ENCODE data around the gene MYG1. TPM values are rescaled to one million over a fixed set of nuclear protein-coding genes. Genes with fewer than 3 reads are reported as not detected.
"Not testable (repeated sequence)": the region's sequence is repeated elsewhere in the genome, so short reads cannot be mapped to it uniquely, and the experiment has no call there.

MYG1 gene
- polyA plus RNA-seq, 5 donors = 39.1 to 56.6 (median 42.6) TPM

DNA sequence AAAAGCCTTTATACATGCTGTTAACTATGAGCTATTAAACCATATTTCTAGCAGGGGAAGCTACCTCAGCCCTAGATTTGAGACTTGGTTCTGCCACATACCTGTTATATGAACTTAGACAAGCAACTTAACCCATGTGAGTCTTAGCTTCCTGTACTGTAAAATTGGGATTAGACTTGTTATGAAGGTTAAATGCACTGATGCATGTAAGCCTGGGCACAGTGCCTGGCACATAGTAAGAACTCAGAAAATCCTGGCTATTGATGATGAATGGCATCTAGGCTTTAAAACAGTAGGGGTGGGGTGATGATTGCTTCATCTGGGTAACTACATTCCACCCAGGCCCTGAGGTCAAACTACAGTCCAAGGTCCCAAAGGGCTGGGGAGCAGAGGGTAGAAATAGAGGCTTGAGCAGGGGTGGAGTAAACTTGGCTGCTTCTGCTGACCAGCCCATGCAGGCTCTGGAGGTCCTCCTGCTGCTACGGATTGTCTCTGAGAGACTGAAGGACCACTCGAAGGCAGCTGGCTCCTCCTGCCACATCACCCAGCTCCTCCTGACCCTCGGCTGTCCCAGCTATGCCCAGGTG is 20.1 kb upstream of the MYG1 start:
- no peak for DNase-seq

DNA sequence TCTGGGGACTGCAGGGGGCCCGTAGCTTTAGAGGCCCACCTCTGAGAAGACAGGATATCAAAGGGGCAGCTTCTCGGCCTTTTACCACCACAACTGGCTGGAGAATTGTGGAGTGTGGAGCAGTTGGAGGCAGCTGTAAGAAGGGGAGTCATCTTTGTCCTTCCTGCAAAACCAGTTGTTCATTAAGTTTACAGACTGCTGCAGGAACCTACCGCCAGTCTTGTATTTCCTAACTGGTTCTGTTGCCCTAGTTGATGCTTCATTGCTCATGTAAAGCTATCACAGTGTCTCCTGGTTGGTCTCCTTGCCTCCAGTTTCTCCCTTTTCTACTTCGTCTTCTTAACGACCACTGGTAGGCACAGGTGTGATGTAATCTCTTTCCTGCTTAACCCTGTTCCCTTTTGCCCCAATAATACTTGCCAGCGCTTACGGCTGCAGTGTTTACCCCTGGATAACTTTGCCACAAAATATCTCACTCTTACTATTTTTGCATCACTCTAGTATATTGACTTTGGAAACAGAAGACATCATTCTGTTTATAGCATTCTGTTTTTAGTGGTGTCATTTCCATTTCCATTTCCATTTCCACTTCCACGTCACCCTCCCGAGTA is 19.5 kb upstream of the MYG1 start:
- no peak for DNase-seq

DNA sequence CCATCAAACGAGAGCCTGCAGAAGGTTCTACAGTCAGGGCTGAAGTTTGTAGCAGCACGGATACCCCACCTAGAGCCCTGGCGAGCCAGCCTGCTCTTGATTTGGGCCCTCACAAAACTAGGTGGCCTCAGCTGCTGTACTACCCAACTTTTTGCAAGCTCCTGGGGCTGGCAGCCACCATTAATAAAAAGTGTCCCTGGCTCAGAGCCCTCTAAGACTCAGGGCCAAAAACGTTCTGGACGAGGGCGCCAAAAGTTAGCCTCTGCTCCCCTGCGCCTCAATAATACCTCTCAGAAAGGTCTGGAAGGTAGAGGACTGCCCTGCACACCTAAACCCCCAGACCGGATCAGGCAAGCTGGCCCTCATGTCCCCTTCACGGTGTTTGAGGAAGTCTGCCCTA is 13.0 kb upstream of the MYG1 start:
- DNase-seq = no peak

DNA sequence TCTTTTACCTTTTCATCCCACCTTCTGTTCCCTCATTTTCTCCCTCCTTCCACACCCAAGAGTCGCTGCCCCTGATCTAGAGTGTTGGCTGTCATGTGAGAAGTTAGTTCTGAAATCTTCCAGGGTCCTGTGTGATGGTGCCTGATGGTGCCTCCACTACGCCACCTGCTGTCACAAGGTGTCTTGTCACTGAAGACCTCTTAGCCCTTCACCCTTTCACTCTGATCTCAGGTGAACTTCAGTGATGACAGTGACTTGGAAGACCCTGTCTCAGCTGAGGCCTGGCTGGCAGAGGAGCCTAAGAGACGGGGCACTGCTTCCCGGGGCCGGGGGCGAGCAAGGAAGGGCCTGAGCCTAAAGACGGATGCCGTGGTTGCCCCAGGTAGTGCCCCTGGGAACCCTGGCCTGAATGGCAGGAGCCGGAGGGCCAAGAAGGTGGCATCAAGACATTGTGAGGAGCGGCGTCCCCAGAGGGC is 11.7 kb upstream of the MYG1 start:
- DNase-seq = peak in 1 of 2 donors; percentile 45

DNA sequence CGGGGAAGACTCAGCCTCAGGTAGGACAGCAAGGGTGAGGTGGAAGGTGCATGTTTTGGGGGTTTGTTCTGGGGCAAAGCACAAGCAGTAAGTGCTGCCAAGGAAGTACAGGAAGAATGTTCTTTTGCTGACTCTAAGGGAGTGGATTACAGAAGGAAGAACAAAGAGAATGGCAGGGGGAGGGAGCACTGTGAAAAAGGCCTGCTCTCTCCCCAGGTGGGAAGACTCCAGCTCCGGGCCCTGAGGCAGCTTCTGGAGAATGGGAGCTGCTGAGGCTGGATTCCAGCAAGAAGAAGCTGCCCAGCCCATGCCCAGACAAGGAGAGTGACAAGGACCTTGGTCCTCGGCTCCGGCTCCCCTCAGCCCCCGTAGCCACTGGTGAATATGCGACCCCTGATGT is 11.2 kb upstream of the MYG1 start:
- no peak for DNase-seq

DNA sequence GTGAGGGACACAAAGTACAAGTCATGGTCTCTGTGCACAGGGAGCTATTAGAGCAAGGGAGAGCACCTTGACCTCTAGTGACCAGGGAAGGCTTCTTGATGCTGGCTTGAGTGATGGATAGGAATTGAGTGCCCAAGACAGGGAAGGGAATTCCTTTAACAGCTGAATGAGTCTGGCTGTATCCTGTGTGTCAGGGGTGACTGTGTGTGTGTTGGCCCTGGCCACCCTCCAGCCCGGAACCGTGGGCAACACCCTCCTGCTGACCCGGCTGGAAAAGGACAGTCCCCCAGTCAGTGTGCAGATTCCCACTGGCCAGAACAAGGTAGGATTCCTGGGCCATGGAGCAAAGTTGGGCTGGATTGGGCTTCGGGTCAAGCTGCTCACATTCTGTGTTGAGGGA is 9.6 kb upstream of the MYG1 start:
- no peak for DNase-seq

DNA sequence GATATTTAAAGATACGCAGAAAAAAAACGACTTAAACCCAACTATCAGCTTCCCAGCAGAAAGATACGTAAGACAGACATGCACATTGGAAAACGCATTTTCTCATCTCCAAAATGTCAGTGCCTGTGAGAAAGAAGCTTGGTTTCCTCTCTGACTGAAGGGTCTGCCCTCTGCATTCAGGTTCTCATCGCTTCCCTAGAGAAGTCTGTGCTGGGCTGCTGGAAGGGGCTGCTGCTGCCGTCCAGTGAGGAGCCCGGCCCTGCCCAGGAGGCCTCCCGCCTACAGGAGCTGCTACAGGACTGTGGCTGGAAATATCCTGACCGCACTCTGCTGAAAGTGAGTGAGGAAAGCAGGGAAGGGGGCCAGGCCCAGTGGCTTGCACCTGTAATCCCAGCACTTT is 8.8 kb upstream of the MYG1 start:
- DNase-seq = no peak

DNA sequence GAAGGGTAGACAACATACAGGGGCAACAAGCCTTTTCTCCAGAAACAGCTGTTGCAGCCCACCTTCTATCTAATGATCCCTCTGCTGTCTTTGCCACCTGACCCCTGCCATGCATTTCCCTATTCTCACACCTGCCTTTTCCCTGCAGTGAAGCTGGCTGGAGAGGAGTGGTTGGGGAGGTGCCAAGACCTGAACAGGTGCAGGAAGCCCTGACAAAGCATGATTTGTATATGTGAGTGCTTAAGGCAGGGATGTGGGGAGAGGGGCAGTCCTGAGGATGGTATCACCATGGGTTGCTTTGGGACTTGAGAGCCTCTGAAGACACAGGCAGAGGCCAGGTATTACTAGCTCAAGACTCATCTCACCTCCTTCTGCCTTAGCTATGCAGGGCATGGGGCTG is 7.1 kb upstream of the MYG1 start:
- no peak for DNase-seq

DNA sequence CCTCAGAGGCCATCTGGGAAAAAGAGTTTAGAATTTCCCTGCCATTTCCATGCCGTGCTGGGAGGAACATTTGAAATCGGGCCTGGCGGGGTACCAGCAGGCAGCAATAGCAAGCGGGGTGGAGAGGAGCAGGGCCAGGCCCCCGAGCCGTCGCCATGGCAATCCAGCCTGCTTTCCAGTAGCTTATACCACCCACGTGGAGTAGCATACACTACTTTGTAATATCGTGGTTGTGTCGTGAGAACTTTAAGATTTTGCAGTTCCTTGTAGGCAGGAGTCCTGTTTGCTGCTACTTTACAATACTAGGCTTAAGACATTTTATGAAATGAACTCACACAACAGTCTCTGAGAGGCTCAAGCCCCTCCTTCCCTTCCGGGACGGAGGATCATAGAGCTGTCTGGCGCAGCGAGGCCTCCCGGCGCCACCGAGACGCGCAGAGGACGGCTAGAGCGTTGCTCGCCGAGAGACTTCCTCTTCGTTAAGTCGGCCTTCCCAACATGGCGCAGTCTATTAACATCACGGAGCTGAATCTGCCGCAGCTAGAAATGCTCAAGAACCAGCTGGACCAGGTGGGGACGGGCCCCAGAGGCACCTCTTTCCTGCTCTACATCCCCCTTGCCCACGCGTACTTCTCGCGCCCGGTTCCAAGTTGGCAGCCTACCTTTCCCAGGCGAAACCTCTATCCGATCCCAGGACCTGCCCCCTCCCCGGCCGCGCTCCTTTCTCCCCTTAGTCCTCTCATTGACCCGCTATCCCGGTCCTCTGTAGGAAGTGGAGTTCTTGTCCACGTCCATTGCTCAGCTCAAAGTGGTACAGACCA is 4.2 kb upstream of the MYG1 start, which contains the start of gene PFDN5:
Gene PFDN5, plus strand, starts transcription at position 473 of the 821 bp plus-strand sequence. Its CDS starts 26 bp downstream, at position 499.
- peak; percentile 91 for DNase-seq

DNA sequence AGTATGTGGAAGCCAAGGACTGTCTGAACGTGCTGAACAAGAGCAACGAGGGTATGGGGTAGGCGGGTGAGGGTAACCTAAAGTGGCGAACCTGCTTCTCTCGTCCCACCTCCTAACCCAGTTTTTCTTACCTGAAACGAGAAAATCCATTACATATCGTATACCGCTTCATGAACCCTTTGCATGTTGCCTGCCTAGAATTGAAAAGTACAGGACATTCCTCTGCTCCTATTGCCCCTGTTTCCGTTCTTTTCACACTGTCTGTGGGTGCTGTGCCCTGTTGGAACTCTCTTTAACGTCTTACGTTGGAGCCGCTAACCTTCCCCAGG is 3.6 kb upstream of the MYG1 start:
- DNase-seq = no peak

DNA sequence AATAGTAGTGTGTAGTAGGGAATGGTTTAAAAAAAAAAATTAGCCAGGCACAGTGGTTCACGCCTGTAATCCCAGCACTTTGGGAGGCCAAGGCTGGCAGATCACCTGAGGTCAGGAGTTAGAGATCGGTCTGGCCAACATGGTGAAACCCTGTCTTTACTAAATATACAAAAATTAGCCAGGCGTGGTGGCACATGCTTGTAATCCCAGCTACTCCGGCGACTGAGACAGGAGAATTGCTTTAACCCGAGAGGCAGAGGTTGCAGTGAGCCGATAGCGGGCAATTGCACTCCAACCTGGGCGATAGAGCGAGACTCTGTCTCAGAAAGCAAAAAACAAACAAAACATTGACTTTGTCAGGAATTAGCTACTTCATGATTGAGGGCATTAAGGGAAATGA is 2.4 kb upstream of the MYG1 start:
- DNase-seq = not testable (repeated sequence)

DNA sequence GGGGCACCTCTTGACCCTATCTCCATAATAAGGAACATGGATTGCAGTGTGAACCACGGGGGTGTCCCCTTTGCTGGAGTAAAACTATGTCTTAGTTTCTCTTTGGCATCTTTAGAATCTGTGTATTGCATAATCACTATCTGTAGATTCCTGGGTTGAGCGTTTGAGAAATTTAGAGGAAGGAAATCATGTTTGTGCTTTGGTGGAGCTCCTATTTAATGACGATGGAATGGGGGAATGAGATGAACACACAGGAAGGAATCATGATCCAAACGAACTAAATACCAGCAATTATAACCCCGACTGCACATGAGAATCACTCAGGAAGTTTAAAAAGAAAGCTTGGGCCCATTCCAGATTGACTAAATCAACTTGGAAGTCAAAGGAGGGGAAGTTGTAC is 1.3 kb upstream of the MYG1 start:
- DNase-seq = no peak

DNA sequence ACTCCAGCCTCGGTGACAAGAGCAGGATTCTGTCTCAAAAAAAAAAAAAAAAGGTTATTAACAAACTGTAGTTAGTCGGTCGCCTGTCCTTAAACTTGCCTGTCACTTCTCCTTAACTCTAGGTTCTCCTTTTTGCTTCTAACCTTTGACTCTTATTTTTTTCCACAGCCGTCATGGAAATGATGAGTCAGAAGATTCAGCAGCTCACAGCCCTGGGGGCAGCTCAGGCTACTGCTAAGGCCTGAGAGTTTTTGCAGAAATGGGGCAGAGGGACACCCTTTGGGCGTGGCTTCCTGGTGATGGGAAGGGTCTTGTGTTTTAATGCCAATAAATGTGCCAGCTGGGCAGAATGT is 418 bp upstream of the MYG1 start:
- no peak for DNase-seq

DNA sequence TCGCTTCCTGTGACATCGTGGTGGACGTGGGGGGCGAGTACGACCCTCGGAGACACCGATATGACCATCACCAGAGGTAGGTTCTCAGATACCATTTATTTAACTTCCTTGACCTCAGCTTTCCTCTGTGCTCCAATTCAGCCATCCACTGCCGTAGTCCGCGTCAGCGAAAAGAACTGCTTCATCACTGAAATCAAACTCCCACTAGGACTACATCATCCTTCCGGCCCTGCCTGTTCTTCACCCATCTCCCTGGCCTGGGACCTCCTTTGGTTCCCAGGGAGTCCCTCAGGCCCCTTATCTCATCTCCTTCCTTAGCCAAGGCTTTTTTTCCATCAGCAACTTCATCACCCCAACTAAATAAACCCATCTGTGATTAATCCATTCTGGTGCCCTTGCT is 692 bp downstream of the MYG1 start:
- DNase-seq = no peak

DNA sequence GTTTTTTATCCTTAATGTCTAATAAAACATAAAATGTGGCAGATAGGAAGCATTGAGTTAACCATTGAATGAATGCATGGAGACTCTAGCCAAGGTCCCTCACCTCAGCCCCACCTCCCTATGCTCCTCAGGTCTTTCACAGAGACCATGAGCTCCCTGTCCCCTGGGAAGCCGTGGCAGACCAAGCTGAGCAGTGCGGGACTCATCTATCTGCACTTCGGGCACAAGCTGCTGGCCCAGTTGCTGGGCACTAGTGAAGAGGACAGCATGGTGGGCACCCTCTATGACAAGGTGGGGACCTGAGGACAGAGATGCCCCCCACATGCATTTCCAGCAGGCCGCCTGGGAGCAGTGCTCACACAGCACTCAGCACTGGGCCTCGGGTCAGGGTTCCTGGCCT is 3.4 kb downstream of the MYG1 start:
- no peak for DNase-seq

DNA sequence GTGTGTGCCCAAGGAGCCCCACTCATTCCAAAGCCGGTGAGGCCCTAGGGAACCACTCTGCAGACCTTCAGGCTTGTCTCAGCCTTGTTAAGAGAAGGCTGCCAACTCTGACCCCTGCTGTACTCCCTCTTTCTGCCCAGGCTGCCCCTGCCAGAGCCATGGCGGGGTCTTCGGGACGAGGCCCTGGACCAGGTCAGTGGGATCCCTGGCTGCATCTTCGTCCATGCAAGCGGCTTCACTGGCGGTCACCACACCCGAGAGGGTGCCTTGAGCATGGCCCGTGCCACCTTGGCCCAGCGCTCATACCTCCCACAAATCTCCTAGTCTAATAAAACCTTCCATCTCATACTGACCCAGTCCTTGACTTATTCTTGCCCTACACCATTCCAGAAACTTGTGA is 7.3 kb downstream of the MYG1 start:
- no peak for DNase-seq

DNA sequence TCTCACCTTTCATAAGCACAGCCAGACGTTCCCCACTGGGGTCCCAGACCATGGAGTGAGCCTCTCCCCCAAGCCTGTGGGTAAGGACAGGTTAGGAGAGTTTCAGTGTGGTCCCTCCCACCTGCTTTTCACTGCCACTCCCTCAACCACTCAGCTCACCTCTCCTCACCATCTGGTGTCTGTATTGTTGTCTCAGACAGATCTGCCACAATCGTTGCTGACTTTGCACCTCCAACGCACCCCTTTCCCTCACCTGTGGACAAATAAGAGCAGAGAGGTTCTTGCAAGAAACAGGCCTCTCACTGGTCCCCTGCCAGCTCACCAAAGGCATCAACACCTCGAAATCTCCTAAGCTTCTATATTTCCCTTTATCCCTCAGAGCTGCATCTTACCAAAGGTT is 8.8 kb downstream of the MYG1 start:
- no peak for DNase-seq

DNA sequence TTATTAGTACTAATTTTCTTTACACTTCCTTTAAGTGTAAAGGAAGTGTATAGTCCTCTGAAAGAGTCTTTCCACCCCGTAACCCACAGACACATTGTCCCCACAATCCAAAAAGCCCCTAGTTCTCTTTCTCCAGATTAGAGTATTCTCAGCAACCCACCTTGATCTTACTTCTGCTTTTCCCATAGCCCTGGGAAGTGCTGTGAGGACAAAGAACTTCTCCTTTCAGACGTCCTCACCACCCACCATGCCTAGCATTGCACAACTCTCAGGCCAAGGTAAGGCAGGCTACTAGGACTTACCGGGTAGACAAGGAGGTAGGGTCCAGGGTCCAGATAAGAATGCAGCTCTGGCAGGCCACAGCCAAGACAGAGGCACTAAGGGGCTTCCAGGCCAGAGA is 14.5 kb downstream of the MYG1 start:
- DNase-seq = no peak

DNA sequence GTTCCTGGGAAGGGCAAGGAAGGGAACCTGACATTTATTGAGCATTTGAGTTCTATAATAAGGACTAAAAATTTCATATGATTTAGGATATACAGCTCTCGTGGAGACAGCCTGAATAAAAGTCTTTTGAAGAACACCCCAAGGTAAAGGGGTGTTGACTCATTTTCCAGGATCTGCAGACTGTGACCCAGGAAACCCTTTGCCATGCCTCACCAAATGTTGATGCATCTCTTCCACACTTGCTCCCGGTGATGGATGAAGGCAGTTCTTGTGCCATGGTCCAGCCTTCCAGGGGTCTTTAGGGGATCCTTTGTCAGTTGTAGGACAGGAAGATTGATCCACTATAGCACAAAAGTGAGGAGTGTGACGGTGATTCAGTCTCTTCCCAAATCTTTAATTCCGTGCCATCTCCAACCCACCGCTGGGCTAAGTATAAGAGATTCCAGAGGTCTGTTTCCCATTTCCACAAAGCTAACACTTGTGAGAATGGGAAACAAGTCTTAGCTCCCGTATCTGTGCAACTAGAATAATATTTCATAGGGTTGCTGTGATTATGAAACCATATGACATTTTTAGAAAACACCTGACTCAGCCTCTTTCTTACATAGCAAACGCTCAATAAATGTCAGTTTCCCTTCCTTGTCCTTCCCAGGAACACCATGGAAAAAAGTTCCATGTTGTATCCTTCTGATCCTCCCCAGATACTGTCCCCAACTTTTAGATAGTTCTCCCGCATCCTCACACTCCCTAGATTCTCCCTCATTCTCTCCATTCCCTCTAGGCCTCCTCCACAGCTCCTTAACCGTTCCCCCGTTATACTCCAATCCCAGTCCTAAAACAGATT is 21.1 kb downstream of the MYG1 start:
- no peak for DNase-seq

DNA sequence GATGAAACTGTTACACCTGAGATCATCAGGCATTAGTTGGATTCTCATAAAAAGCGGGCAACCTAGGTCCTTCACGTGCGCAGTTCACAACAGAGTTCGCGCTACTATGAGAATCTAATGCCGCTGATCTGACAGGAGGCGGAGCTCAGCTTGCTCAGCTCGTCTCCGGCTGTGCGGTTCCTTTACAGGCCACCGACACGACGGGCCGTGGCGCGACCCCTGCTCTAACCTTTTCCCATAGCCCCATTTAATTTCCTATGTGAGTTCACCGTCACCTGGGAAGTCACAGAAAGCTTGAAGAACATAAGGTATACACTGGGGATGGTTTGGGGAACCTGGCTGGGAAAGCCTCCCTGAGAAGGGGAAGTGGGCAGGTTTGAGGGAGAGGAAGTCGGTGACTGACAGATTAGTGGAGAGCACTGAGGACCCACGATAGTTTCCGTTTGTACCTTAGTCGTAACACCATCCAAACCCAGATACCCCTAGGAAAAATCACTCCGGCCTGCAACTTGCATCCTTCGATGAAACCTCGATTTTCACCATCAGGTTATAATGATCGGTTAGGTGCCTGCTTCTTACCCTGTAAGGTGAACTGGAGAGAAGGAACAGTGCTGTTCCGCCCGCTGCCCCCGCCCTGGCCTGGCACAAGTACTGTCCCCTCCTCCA is 24.8 kb downstream of the MYG1 start:
- DNase-seq = peak; percentile 28 to 31

DNA sequence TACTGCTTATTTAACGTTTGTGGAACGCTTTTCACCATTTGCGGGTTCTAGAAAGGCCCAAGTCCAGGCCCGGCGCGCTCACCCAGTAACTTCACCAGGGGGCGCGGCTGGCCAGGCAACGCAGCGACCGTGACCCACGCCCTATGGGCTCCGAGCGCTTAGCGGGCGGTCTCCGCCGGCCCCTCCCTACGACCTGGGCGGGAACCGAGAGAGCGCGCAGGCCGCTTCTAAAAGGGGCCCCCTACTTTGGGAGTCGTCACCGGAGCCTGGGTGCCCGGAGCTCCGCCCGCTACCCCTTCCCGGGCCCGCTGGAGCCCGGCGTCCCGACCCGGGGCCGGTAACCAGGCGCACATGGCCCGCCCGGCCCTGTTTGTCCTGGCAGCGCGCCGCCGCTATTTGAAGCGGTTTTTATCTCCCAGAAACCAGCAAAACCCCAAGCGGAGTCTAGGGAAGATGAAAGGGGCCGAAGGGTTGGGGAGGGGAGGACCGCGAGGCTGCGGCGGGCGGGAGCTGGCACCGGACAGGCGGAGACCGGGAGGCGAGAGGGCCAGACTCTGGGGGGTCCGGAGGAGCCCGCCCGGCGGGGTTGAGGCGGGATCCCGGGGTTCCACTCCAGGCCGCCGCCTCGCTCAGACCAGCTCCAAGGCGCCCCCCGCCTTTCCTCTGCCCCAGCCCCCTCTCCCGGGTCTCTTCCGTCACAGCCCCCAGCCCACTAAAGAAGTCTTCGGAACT is 25.4 kb downstream of the MYG1 start:
- peak; percentile 93 for DNase-seq

Data from right lung (tissue), 5 donors.